Mesenchymal stem cell (in vitro differentiated cells and primary cell): Measurements from ENCODE around the gene IFNAR1.

ENCODE experiments used
- DNase-seq: peaks from one replicate; pipeline ENCODE4 v3.0.0-alpha.2; 2013
- H2AFZ ChIP-seq: one replicate; pipeline ENCODE4 v1.6.1; 2013; ENCODE audit warnings: low read depth, mild to moderate bottlenecking, control low read depth, inconsistent platforms, low read length, moderate library complexity
- H2AK5ac ChIP-seq: 2 replicates; pipeline ENCODE4 v1.6.1; 2013; ENCODE audit warnings: low read length, moderate library complexity, mild to moderate bottlenecking, inconsistent platforms; ENCODE audit not compliant: severe bottlenecking
- H2BK120ac ChIP-seq: one replicate; pipeline ENCODE4 v1.6.1; 2013; ENCODE audit warnings: low read depth, mild to moderate bottlenecking, inconsistent platforms, low read length, moderate library complexity
- H2BK12ac ChIP-seq, 2 experiments: one replicate each; pipeline ENCODE4 v1.6.1; 2013; ENCODE audit warnings: inconsistent platforms in 2 of 2, low read length in 2 of 2, mild to moderate bottlenecking in 2 of 2, moderate library complexity in 2 of 2, control low read depth in 1 of 2
- H2BK15ac ChIP-seq: one replicate; pipeline ENCODE4 v1.6.1; 2013; ENCODE audit warnings: mild to moderate bottlenecking, low read depth, inconsistent platforms; ENCODE audit not compliant: poor library complexity, severe bottlenecking
- H2BK5ac ChIP-seq: 2 replicates; pipeline ENCODE4 v1.6.1; 2013; ENCODE audit warnings: low read depth, mild to moderate bottlenecking, low read length, control low read depth, inconsistent platforms; ENCODE audit not compliant: poor library complexity, severe bottlenecking
- H3K14ac ChIP-seq, 2 experiments: one replicate each; pipeline ENCODE4 v1.6.1; 2013; ENCODE audit warnings: inconsistent platforms in 2 of 2, low read length in 2 of 2, control low read depth in 1 of 2, mild to moderate bottlenecking in 1 of 2, moderate library complexity in 1 of 2
- H3K18ac ChIP-seq, 2 experiments: one replicate each; pipeline ENCODE4 v1.6.1; 2013; ENCODE audit warnings: inconsistent platforms in 2 of 2, low read length in 2 of 2, control low read depth in 1 of 2, low read depth in 1 of 2, mild to moderate bottlenecking in 1 of 2
- H3K23ac ChIP-seq, 2 experiments: one replicate each; pipeline ENCODE4 v1.6.1; 2013; ENCODE audit warnings: inconsistent platforms in 2 of 2, low read length in 2 of 2, mild to moderate bottlenecking in 2 of 2, moderate library complexity in 2 of 2, control low read depth in 1 of 2
- H3K27ac ChIP-seq: 2 replicates; pipeline ENCODE4 v1.5.1; 2013; ENCODE audit warnings: mild to moderate bottlenecking, moderate library complexity, low read length, control low read depth, inconsistent platforms; ENCODE audit not compliant: poor library complexity, severe bottlenecking
- H3K27me3 ChIP-seq, 2 experiments: 2 replicates each; pipeline versions ENCODE4 v1.6.1 to v1.7.0; 2013; ENCODE audit warnings: low read length in 2 of 2, mild to moderate bottlenecking in 2 of 2, moderate library complexity in 2 of 2, control low read depth in 1 of 2, inconsistent platforms in 1 of 2; ENCODE audit not compliant: control insufficient read depth in 1 of 2, insufficient read depth in 1 of 2
- H3K36me3 ChIP-seq, 2 experiments: 2 replicates each; pipeline versions ENCODE4 v1.6.1 to v1.7.0; 2013; ENCODE audit warnings: low read length in 2 of 2, control low read depth in 1 of 2, inconsistent platforms in 1 of 2, low read depth in 1 of 2, mild to moderate bottlenecking in 1 of 2; ENCODE audit not compliant: insufficient read depth in 2 of 2, control insufficient read depth in 1 of 2
- H3K4ac ChIP-seq, 2 experiments: one replicate each; pipeline ENCODE4 v1.6.1; 2013; ENCODE audit warnings: inconsistent platforms in 2 of 2, low read length in 2 of 2, mild to moderate bottlenecking in 2 of 2, moderate library complexity in 2 of 2, control low read depth in 1 of 2, low read depth in 1 of 2
- H3K4me1 ChIP-seq: 2 replicates; pipeline ENCODE4 v1.6.1; 2013; ENCODE audit warnings: low read depth, low read length, control low read depth; ENCODE audit not compliant: control insufficient read depth, insufficient read depth
- H3K4me2 ChIP-seq: 2 replicates; pipeline ENCODE4 v1.6.1; 2013; ENCODE audit warnings: low read length, mild to moderate bottlenecking, inconsistent platforms; ENCODE audit not compliant: poor library complexity, severe bottlenecking
- H3K4me3 ChIP-seq, 2 experiments: 2 replicates each; pipeline versions ENCODE4 v1.5.1 to v1.7.0; 2013; ENCODE audit warnings: low read length in 2 of 2, mild to moderate bottlenecking in 2 of 2, control low read depth in 1 of 2, low read depth in 1 of 2; ENCODE audit not compliant: insufficient read depth in 1 of 2
- H3K79me1 ChIP-seq: replicated peaks from 2 replicates; pipeline ENCODE4 v1.6.1; 2013; ENCODE audit warnings: mild to moderate bottlenecking, control low read depth, low read length, inconsistent platforms; ENCODE audit not compliant: poor library complexity, severe bottlenecking
- H3K9ac ChIP-seq: 2 replicates; pipeline ENCODE4 v1.7.0; 2013; ENCODE audit warnings: mild to moderate bottlenecking, low read length, moderate library complexity
- H3K9me3 ChIP-seq: 2 replicates; pipeline ENCODE4 v1.7.0; 2013; ENCODE audit warnings: mild to moderate bottlenecking, low read length; ENCODE audit not compliant: control insufficient read depth
- H4K8ac ChIP-seq: one replicate; pipeline ENCODE4 v1.6.1; 2013; ENCODE audit warnings: inconsistent platforms, mild to moderate bottlenecking, low read length, moderate library complexity
- H4K91ac ChIP-seq: one replicate; pipeline ENCODE4 v1.6.1; 2013; ENCODE audit warnings: mild to moderate bottlenecking, low read length, inconsistent platforms
- WGBS: methylation state at CpG from one replicate; pipeline ENCODE4 v1.1.7; 2013; ENCODE audit warnings: mixed read lengths; 5-methylcytosine and 5-hydroxymethylcytosine counted together

IFNAR1 gene

GRCh38 chr21:33332143-33332542, 7.4 kb downstream of the IFNAR1 start:
- H3K4me3 ChIP-seq: no peak overlapping the region
- no peaks in the 10 kb centered on the region for H3K27me3 ChIP-seq
- no peak overlapping the region for H2BK15ac ChIP-seq
- H3K9me3 ChIP-seq: peaks cover 14% of the 10 kb centered on the region
- no peak overlapping the region for H2BK5ac ChIP-seq
- no peak overlapping the region for H3K4me2 ChIP-seq
- peaks cover 14 to 18% of the 10 kb centered on the region in 2 experiments for H3K36me3 ChIP-seq
- no peak overlapping the region for H4K8ac ChIP-seq
- no peak overlapping the region for H3K4ac ChIP-seq
- no peak overlapping the region for H3K18ac ChIP-seq
- DNase-seq: no peak
- H3K27ac ChIP-seq: no peak overlapping the region
- H3K14ac ChIP-seq: no peak overlapping the region
- H2AFZ ChIP-seq: no peak overlapping the region
- H3K9ac ChIP-seq: no peak overlapping the region
- H3K79me1 ChIP-seq: peaks cover 30% of the 10 kb centered on the region
- H4K91ac ChIP-seq: no peak overlapping the region
- no peak overlapping the region for H2BK12ac ChIP-seq
- no CpG with 5 or more reads among the region's 1 CpG for WGBS
- H2AK5ac ChIP-seq: no peak overlapping the region
- H2BK120ac ChIP-seq: no peak overlapping the region
- H3K4me1 ChIP-seq: peaks cover 2% of the 10 kb centered on the region
- no peak overlapping the region for H3K23ac ChIP-seq

GRCh38 chr21:33334191-33334590, 9.4 kb downstream of the IFNAR1 start:
- 72% methylated on average over 4 of the region's 4 CpGs for WGBS
- H2BK120ac ChIP-seq: no peak overlapping the region

DNA sequence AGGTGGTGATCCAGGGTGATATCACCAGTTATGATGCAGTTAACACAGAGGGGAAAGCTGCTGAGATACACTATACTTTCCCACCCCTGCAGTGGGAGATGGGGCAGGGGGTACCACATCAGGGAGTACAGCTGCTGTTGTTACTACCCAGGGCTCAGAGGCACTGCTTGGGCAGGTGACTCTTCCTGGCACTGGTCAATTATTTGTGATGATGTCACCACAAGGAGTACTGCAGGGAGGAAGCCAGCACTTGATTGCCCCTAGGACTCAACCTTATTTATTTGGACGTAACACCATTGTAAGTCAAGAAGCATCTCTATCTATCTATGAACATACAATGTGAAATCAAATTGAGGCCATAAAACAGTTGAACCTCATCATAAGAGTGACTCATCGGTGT, 10.1 kb downstream of the IFNAR1 start:
- no peak overlapping the region for H2BK5ac ChIP-seq
- H3K36me3 ChIP-seq: peaks cover 14 to 24% of the 10 kb centered on the region in 2 experiments
- H2BK120ac ChIP-seq: no peak overlapping the region
- H2BK12ac ChIP-seq: no peak overlapping the region
- no peak overlapping the region for H3K4ac ChIP-seq
- no peak overlapping the region for H2AK5ac ChIP-seq
- peak overlapping the region; percentile 65 for H2BK15ac ChIP-seq
- no peak overlapping the region for H3K14ac ChIP-seq
- no peak overlapping the region for H3K9ac ChIP-seq
- no peak overlapping the region for H3K27ac ChIP-seq
- no peaks in the 10 kb centered on the region for H3K27me3 ChIP-seq
- peak overlapping the region in 1 of 2 experiments; percentile 23 for H3K23ac ChIP-seq
- peaks cover 14% of the 10 kb centered on the region for H3K9me3 ChIP-seq
- no peak overlapping the region for H3K4me2 ChIP-seq
- no peak overlapping the region for H3K18ac ChIP-seq
- no peak overlapping the region for H4K91ac ChIP-seq
- WGBS: 92% methylated on average over 2 of the region's 2 CpGs
- H2AFZ ChIP-seq: no peak overlapping the region
- H3K79me1 ChIP-seq: peaks cover 30% of the 10 kb centered on the region
- H4K8ac ChIP-seq: no peak overlapping the region
- no peak overlapping the region for H3K4me3 ChIP-seq
- H3K4me1 ChIP-seq: peaks cover 2% of the 10 kb centered on the region
- DNase-seq: no peak

More at GRCh38 chr21:33334191-33334590, 9.4 kb downstream of the IFNAR1 start:
- no peak overlapping the region for H2AK5ac ChIP-seq
- no peak overlapping the region for H3K18ac ChIP-seq
- H3K4me2 ChIP-seq: no peak overlapping the region
- H3K14ac ChIP-seq: no peak overlapping the region
- H3K4me3 ChIP-seq: no peak overlapping the region
- H4K8ac ChIP-seq: no peak overlapping the region
- H3K23ac ChIP-seq: no peak overlapping the region
- peaks cover 2% of the 10 kb centered on the region for H3K4me1 ChIP-seq
- H2BK5ac ChIP-seq: no peak overlapping the region
- no peak overlapping the region for H3K9ac ChIP-seq
- no peak overlapping the region for H3K27ac ChIP-seq
- H2AFZ ChIP-seq: no peak overlapping the region
- no peak overlapping the region for H4K91ac ChIP-seq
- peaks cover 14% of the 10 kb centered on the region for H3K9me3 ChIP-seq
- peaks cover 14 to 24% of the 10 kb centered on the region in 2 experiments for H3K36me3 ChIP-seq
- H3K79me1 ChIP-seq: peaks cover 30% of the 10 kb centered on the region
- no peak overlapping the region for H3K4ac ChIP-seq
- H2BK15ac ChIP-seq: no peak overlapping the region
- no peak overlapping the region for H2BK12ac ChIP-seq
- H3K27me3 ChIP-seq: no peaks in the 10 kb centered on the region
- no peak for DNase-seq

DNA sequence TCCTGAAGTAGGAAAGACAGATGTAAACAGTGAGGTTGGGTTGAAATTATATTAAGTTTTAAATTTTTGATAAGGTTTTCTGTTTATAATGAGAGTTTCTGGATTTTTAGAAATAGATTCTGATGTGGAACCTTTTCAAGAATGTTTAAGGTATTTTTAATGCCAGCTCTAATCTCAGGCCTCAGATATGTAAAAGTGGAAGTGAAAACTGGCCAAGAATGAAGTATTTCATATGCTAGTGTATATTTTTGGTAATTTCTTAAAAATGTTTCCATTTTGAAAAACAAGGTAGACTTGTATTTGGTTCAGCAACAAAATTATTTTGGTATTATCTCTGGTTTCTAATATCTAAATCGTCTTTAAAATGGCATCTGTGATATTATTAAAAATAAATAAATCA, 14.4 kb downstream of the IFNAR1 start:
- Histone ChIP-seq H3K23ac (no peak overlapping the region), H3K4ac (no peak overlapping the region), H3K4me2 (no peak overlapping the region), H3K14ac (no peak overlapping the region), H3K79me1 (peaks cover 16% of the 10 kb centered on the region), H3K9me3 (no peaks in the 10 kb centered on the region), H2BK15ac (no peak overlapping the region), H2BK120ac (no peak overlapping the region), H4K8ac (no peak overlapping the region), H3K27me3 (no peaks in the 10 kb centered on the region), H3K9ac (no peak overlapping the region), H3K36me3 (peaks cover 6 to 42% of the 10 kb centered on the region in 2 experiments), H3K18ac (no peak overlapping the region), H2AK5ac (no peak overlapping the region), H2BK5ac (no peak overlapping the region), H3K27ac (no peak overlapping the region), H3K4me3 (no peak overlapping the region), H3K4me1 (peaks cover 2% of the 10 kb centered on the region), H2AFZ (no peak overlapping the region), H4K91ac (no peak overlapping the region), H2BK12ac (no peak overlapping the region)
- DNase-seq: no peak
- no CpG with 5 or more reads among the region's 1 CpG for WGBS
